Stimulated activated CD4-positive, alpha-beta T cell treated with anti-CD3 and anti-CD28 coated beads, TNF-alpha, amount 100 ng/mL, for 4 hours (primary cell): Measurements from ENCODE around the gene ADARB2.

Experiments
- DNase-seq, 3 experiments: peaks; one replicate each; pipeline ENCODE4 v3.0.0-alpha.2; 2020; ENCODE audit warnings: low read depth in 3 of 3

Gene ADARB2

GRCh38 chr10:1291178-1292090 is 445.9 kb downstream of the ADARB2 start:
- DNase-seq, result no peak

GRCh38 chr10:1290071-1290471 is 447.3 kb downstream of the ADARB2 start:
- no peak for DNase-seq

- DNase-seq, result no peak
Measured at GRCh38 chr10:1289591-1289990, 447.7 kb downstream of the ADARB2 start.

GRCh38 chr10:1287971-1288401 is 449.3 kb downstream of the ADARB2 start:
- DNase-seq, result no peak

GRCh38 chr10:1287487-1287886 is 449.8 kb downstream of the ADARB2 start:
- DNase-seq, result no peak

GRCh38 chr10:1284076-1284475 is 453.2 kb downstream of the ADARB2 start:
- no peak for DNase-seq

- DNase-seq, result no peak
Measured at GRCh38 chr10:1281405-1281782, 455.9 kb downstream of the ADARB2 start.

- DNase-seq, result no peak
Measured at GRCh38 chr10:1280466-1281404, 456.6 kb downstream of the ADARB2 start.

- no peak for DNase-seq
Measured at GRCh38 chr10:1278306-1278705, 459.0 kb downstream of the ADARB2 start.

GRCh38 chr10:1274701-1275544 is 462.4 kb downstream of the ADARB2 start:
- no peak for DNase-seq

- DNase-seq, result no peak
Measured at GRCh38 chr10:1274111-1274661, 463.1 kb downstream of the ADARB2 start.

- DNase-seq, result no peak
Measured at GRCh38 chr10:1273372-1274105, 463.8 kb downstream of the ADARB2 start.

- DNase-seq, result no peak
Measured at GRCh38 chr10:1272777-1273161, 464.6 kb downstream of the ADARB2 start.

- DNase-seq, result no peak
Measured at GRCh38 chr10:1272079-1272776, 465.1 kb downstream of the ADARB2 start.

- no peak for DNase-seq
Measured at GRCh38 chr10:1270906-1271305, 466.4 kb downstream of the ADARB2 start.

- no peak for DNase-seq
Measured at GRCh38 chr10:1270490-1270889, 466.8 kb downstream of the ADARB2 start.

GRCh38 chr10:1268831-1269230 is 468.5 kb downstream of the ADARB2 start:
- DNase-seq, result no peak

- no peak for DNase-seq
Measured at GRCh38 chr10:1267568-1267967, 469.8 kb downstream of the ADARB2 start.

- DNase-seq, result no peak
Measured at GRCh38 chr10:1267148-1267547, 470.2 kb downstream of the ADARB2 start.
